Left ventricle myocardium inferior (tissue), 1 donor: ENCODE data around the gene SOBP. TPM values are rescaled to one million over a fixed set of nuclear protein-coding genes. Genes with fewer than 3 reads are reported as not detected.

Source experiments
- DNase-seq: peaks from one replicate; pipeline ENCODE4 v3.0.0-alpha.2; 2020
- H3K27ac ChIP-seq: fragments of 200-600 bp; replicated peaks from 2 replicates; pipeline ENCODE4 v1.8.0; 2021
- H3K27me3 ChIP-seq: fragments of 200-600 bp; 2 replicates; pipeline ENCODE4 v1.8.0; 2021; ENCODE audit warnings: low read depth
- H3K36me3 ChIP-seq: fragments of 200-600 bp; 2 replicates; pipeline ENCODE4 v1.8.0; 2021
- H3K4me1 ChIP-seq: fragments of 200-600 bp; 2 replicates; pipeline ENCODE4 v1.8.0; 2021
- H3K4me3 ChIP-seq: fragments of 200-600 bp; 2 replicates; pipeline ENCODE4 v1.8.0; 2021; ENCODE audit warnings: mild to moderate bottlenecking, moderate library complexity
- H3K9me3 ChIP-seq: fragments of 200-600 bp; replicated peaks from 2 replicates; pipeline ENCODE4 v1.8.0; 2021
- CTCF ChIP-seq: fragments of 200-600 bp; IDR thresholded peaks from 2 replicates; pipeline ENCODE4 v1.8.0; 2021; ENCODE audit warnings: antibody characterized with exemption, mild to moderate bottlenecking, borderline replicate concordance
- intact Hi-C: fragments of 100-400 bp; cut with micrococcal nuclease; formaldehyde crosslinking; loops from one replicate; pipeline ENCODE4 v1.11.0; 2022
- total RNA-seq: library from RNA; stranded (reverse); fragmentation: NEBNext Ultra II Directional; extraction: Animal tissue kit (Norgen Biotek cat#: 25700); gene quantifications from one replicate; pipeline ENCODE4 v1.2.1, GENCODE V29; 2021
- donor health status: DM: no; HTN: yes; CAD: no; lungs with severe emphysema.

Gene SOBP
- total RNA-seq, 1 donor from 2014 or later: 22.9 TPM

DNA sequence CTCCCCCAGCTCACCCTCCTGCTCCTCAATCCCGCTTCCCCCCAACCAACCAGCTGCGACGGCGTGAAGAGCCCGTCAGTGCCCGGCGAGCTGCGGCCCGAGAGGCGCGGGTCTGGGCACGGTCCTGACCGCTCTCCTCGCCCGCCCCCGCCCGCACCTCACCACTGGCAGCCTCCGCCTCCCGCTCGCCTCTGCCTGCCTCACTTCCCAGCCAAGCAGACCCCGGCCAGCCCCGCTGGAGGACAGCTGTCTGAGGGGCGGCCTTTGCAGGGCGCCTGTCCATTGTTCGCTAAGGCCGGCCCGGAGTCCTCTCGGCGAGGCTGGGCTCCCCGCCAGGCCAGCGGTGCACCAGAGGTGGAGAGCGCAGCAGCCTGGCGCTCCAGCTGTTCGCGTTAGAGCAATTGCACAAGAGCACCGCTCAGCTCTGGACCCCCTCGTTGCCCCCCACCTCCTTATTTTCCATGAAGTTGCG lies 1.3 kb downstream of the SOBP start:
- H3K4me1 ChIP-seq: peaks cover 77% of the 10 kb centered on the region
- intact Hi-C loops: no loop called here
- TF ChIP-seq CTCF: no peak
- H3K4me3 ChIP-seq: peak overlapping the region; percentile 93
- no peaks in the 10 kb centered on the region for H3K27me3 ChIP-seq
- no peaks in the 10 kb centered on the region for H3K36me3 ChIP-seq
- H3K27ac ChIP-seq: peak overlapping the region; percentile 88
- no peaks in the 10 kb centered on the region for H3K9me3 ChIP-seq
- peak; percentile 84 for DNase-seq

DNA sequence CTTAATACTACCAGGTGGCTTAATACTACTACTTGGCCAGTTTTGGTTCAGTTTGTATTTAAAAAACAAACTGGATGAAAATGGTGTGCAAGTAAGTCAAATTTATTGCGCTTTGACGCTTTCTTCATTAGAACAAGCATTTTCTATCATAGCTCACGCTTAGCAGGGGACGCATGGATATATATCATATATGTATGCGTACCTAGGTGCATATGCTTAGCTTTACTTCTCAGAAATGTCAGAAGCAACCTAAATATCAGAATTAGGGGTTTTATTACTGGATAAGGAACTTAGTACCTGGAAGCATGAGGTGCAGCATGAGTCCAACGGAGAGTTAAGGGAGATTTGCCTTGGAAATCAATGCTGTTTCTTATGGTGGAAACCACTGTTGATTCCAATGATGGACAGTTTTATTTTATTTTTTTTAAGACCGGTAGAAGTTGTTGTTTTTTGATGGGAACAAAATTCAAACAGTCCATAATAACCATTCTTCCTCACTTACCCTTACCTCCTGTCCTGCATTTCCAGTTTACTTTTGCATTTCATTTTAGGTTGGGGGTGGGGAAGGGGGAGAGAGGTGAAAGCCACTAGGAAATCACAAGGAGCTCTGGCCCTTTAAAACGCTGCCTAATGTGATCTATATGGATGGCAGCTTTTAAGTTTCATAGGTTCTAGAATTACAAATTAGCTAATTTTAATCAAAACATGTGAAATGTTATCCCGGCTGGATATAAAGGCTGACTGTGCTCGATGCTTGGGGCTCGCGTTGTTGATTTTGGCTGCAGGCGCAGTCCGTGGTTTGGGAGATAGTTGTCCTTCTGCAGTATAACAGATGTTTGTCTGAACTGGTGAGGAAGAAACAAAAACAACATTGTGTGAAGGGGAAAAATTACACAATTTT lies 2.1 kb downstream of the SOBP start:
- TF ChIP-seq CTCF: no peak

GRCh38 chr6:107493158-107494057 lies 3.5 kb downstream of the SOBP start:
- Histone ChIP-seq H3K36me3 (no peaks in the 10 kb centered on the region), H3K4me1 (peaks cover 94% of the 10 kb centered on the region), H3K4me3 (peak overlapping the region; percentile 93), H3K27ac (peak overlapping the region; percentile 88), H3K9me3 (no peaks in the 10 kb centered on the region), H3K27me3 (no peaks in the 10 kb centered on the region)
- no peak for DNase-seq
- intact Hi-C loops: no loop called here
- TF ChIP-seq CTCF: no peak

More for the DNA sequence above, 2.1 kb downstream of the SOBP start:
- Histone ChIP-seq H3K4me1 (peaks cover 86% of the 10 kb centered on the region), H3K9me3 (no peaks in the 10 kb centered on the region), H3K27ac (peak overlapping the region; percentile 88), H3K36me3 (no peaks in the 10 kb centered on the region), H3K27me3 (no peaks in the 10 kb centered on the region), H3K4me3 (peak overlapping the region; percentile 93)
- peak; percentile 64 for DNase-seq
- intact Hi-C loops: no loop called here

- Histone ChIP-seq H3K4me1 (peaks cover 100% of the 10 kb centered on the region), H3K27me3 (no peaks in the 10 kb centered on the region), H3K36me3 (no peaks in the 10 kb centered on the region), H3K4me3 (peak overlapping the region; percentile 93), H3K27ac (peak overlapping the region; percentile 88), H3K9me3 (no peaks in the 10 kb centered on the region)
- no peak for TF ChIP-seq CTCF
- DNase-seq: no peak
- intact Hi-C loops: no loop called here
Measured at GRCh38 chr6:107495196-107495643, 5.3 kb downstream of the SOBP start.

- peak overlapping the region; percentile 93 for H3K4me3 ChIP-seq
- DNase-seq: no peak
- peak overlapping the region; percentile 88 for H3K27ac ChIP-seq
- no peak for TF ChIP-seq CTCF
- intact Hi-C loops: no loop called here
- no peaks in the 10 kb centered on the region for H3K27me3 ChIP-seq
- H3K36me3 ChIP-seq: no peaks in the 10 kb centered on the region
- peaks cover 93% of the 10 kb centered on the region for H3K4me1 ChIP-seq
- H3K9me3 ChIP-seq: no peaks in the 10 kb centered on the region
Measured at GRCh38 chr6:107495971-107496370, 6.1 kb downstream of the SOBP start.
